WTC11 (cell line): Measurements from ENCODE around the gene TERC. TPM values are rescaled to one million over a fixed set of nuclear protein-coding genes. Genes with fewer than 3 reads are reported as not detected.

Experiments used
- ATAC-seq: fragments of 200-7000 bp; cut with Tn5 transposase; 2 replicates; pipeline ENCODE4 v1.10.0; 2021; ENCODE audit warnings: mild to moderate bottlenecking, moderate library complexity
- CTCF ChIA-PET: fragments of 300-600 bp; sonication (Branson Sonifier 250); formaldehyde crosslinking; loops from one replicate; lab custom pipeline; 2021; ENCODE audit warnings: antibody characterized with exemption; lab: Charles Lee
- POLR2A ChIA-PET: fragments of 350-600 bp; sonication (Branson Sonifier 250); formaldehyde crosslinking; loops from one replicate; lab custom pipeline; 2021; ENCODE audit warnings: antibody characterized with exemption; lab: Charles Lee
- DNase-seq: peaks from one replicate; pipeline ENCODE4 v3.0.0; 2021; ENCODE audit warnings: low spot score
- H3K27ac Mint-ChIP-seq: 2 replicates; pipeline ENCODE4 v1.8.0; 2021; ENCODE audit warnings: mixed read lengths
- H3K27me3 Mint-ChIP-seq: 2 replicates; pipeline ENCODE4 v1.8.0; 2021; ENCODE audit warnings: low read depth, mild to moderate bottlenecking, moderate library complexity, mixed read lengths
- H3K36me3 Mint-ChIP-seq: 2 replicates; pipeline ENCODE4 v1.8.0; 2021; ENCODE audit warnings: mixed read lengths
- H3K4me1 Mint-ChIP-seq: 2 replicates; pipeline ENCODE4 v1.8.0; 2022; ENCODE audit warnings: mixed read lengths
- H3K4me3 Mint-ChIP-seq: 2 replicates; pipeline ENCODE4 v1.8.0; 2021; ENCODE audit warnings: mild to moderate bottlenecking, moderate library complexity, mixed read lengths
- H3K9me3 Mint-ChIP-seq: 2 replicates; pipeline ENCODE4 v1.8.0; 2021; ENCODE audit warnings: mixed read lengths
- AR ChIP-seq: fragments of 250-450 bp; sonication (Bioruptor Pico); IDR thresholded peaks from 2 replicates; pipeline ENCODE4 v1.9.0; 2021; ENCODE audit warnings: mild to moderate bottlenecking
- ARID4B ChIP-seq: sonication (generic); formaldehyde crosslinking; IDR thresholded peaks from 2 replicates; pipeline ENCODE4 v1.8.0; 2023; ENCODE audit warnings: missing genetic modification reagents, mild to moderate bottlenecking, borderline replicate concordance
- CDX4 ChIP-seq: fragments of 250-450 bp; sonication (Bioruptor Pico); IDR thresholded peaks from 2 replicates; pipeline ENCODE4 v1.9.0; 2021; ENCODE audit warnings: moderate library complexity, mild to moderate bottlenecking, inconsistent platforms, borderline replicate concordance
- E2F4 ChIP-seq: sonication (generic); formaldehyde crosslinking; IDR thresholded peaks from 2 replicates; pipeline ENCODE4 v1.8.1; 2022; ENCODE audit warnings: low read depth, mild to moderate bottlenecking, moderate library complexity, missing genetic modification reagents, borderline replicate concordance
- FOXJ3 ChIP-seq: sonication (generic); formaldehyde crosslinking; IDR thresholded peaks from 2 replicates; pipeline ENCODE4 v1.9.0; 2021; ENCODE audit warnings: missing genetic modification reagents, mild to moderate bottlenecking, borderline replicate concordance
- MLX ChIP-seq: sonication (generic); formaldehyde crosslinking; IDR thresholded peaks from 2 replicates; pipeline ENCODE4 v1.8.1; 2023; ENCODE audit warnings: mild to moderate bottlenecking, missing genetic modification reagents, moderate library complexity
- NFE2L1 ChIP-seq: sonication (generic); formaldehyde crosslinking; IDR thresholded peaks from 2 replicates; pipeline ENCODE4 v1.8.1; 2023; ENCODE audit warnings: missing genetic modification reagents
- PRRX2 ChIP-seq: fragments of 250-450 bp; sonication (Bioruptor Pico); IDR thresholded peaks from 2 replicates; pipeline ENCODE4 v1.8.0; 2021; ENCODE audit warnings: mild to moderate bottlenecking
- RORB ChIP-seq: fragments of 250-450 bp; sonication (Bioruptor Pico); IDR thresholded peaks from 2 replicates; pipeline ENCODE4 v1.9.0; 2021; ENCODE audit warnings: mild to moderate bottlenecking
- SMAD3 ChIP-seq: sonication (generic); formaldehyde crosslinking; IDR thresholded peaks from 2 replicates; pipeline ENCODE4 v1.8.0; 2022; ENCODE audit warnings: missing genetic modification reagents, mild to moderate bottlenecking, borderline replicate concordance
- TEAD1 ChIP-seq: sonication (generic); formaldehyde crosslinking; IDR thresholded peaks from 2 replicates; pipeline ENCODE4 v1.8.0; 2022; ENCODE audit warnings: mild to moderate bottlenecking, missing genetic modification reagents
- USF2 ChIP-seq: sonication (generic); formaldehyde crosslinking; IDR thresholded peaks from 2 replicates; pipeline ENCODE4 v1.8.1; 2023; ENCODE audit warnings: mild to moderate bottlenecking, missing genetic modification reagents, moderate library complexity
- ZNF416 ChIP-seq: fragments of 250-450 bp; sonication (Bioruptor Pico); IDR thresholded peaks from 2 replicates; pipeline ENCODE4 v1.9.0; 2021; ENCODE audit warnings: mild to moderate bottlenecking, inconsistent platforms
- ZSCAN18 ChIP-seq: fragments of 250-450 bp; sonication (Bioruptor Pico); IDR thresholded peaks from 2 replicates; pipeline ENCODE4 v2.1.2; 2022; ENCODE audit warnings: mild to moderate bottlenecking, moderate library complexity
- total RNA-seq: library from RNA; stranded (reverse); gene quantifications from 3 replicates; pipeline ENCODE4 v1.2.3, GENCODE V29; 2021
- TF ChIP-seq, protein P1 (sequence below): sonication (generic); formaldehyde crosslinking; IDR thresholded peaks from 2 replicates; pipeline ENCODE4 v1.8.1; 2022; ENCODE audit warnings: mild to moderate bottlenecking, missing genetic modification reagents, moderate library complexity, borderline replicate concordance
- TF ChIP-seq, protein P2 (sequence below): sonication (generic); formaldehyde crosslinking; IDR thresholded peaks from 2 replicates; pipeline ENCODE4 v1.8.1; 2022; ENCODE audit warnings: missing genetic modification reagents, borderline replicate concordance

Gene TERC
- total RNA-seq, 1 experiment from 2014 or later: 34.3 TPM

DNA sequence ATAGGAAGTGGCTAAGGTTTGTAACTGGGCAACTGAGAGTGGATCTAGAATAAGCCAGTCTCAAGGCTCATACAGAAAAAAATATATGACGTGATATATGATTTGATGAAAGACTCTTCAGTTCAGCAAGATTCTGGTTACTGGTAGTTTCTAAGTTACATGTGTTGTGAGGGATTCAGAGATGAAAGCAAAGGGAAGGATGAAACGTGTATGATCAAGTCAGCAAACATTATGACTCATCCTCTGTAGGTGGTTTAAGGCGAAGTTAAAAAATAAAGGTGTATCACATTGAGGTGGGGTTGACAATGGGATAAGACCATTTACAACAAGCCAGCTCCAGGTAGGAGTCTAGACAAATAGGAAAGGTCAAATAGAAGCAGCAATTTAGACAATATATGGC lies 16.2 kb downstream of the TERC start:
- Mint-ChIP-seq H3K4me1 (peaks cover 19% of the 10 kb centered on the region), H3K36me3 (no peaks in the 10 kb centered on the region), H3K4me3 (no peak overlapping the region), H3K27me3 (no peaks in the 10 kb centered on the region), H3K9me3 (no peaks in the 10 kb centered on the region), H3K27ac (no peak overlapping the region)
- POLR2A ChIA-PET: no interaction called here
- ATAC-seq (no peak), DNase-seq (no peak)
- no peak for TF ChIP-seq RORB
- TF ChIP-seq CDX4 (CRISPR knock-in tag): no peak
- TF ChIP-seq, protein P1, sequence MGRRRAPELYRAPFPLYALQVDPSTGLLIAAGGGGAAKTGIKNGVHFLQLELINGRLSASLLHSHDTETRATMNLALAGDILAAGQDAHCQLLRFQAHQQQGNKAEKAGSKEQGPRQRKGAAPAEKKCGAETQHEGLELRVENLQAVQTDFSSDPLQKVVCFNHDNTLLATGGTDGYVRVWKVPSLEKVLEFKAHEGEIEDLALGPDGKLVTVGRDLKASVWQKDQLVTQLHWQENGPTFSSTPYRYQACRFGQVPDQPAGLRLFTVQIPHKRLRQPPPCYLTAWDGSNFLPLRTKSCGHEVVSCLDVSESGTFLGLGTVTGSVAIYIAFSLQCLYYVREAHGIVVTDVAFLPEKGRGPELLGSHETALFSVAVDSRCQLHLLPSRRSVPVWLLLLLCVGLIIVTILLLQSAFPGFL (CRISPR knock-in tag): no peak
- TF ChIP-seq, protein P2, sequence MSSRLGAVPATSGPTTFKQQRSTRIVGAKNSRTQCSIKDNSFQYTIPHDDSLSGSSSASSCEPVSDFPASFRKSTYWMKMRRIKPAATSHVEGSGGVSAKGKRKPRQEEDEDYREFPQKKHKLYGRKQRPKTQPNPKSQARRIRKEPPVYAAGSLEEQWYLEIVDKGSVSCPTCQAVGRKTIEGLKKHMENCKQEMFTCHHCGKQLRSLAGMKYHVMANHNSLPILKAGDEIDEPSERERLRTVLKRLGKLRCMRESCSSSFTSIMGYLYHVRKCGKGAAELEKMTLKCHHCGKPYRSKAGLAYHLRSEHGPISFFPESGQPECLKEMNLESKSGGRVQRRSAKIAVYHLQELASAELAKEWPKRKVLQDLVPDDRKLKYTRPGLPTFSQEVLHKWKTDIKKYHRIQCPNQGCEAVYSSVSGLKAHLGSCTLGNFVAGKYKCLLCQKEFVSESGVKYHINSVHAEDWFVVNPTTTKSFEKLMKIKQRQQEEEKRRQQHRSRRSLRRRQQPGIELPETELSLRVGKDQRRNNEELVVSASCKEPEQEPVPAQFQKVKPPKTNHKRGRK (CRISPR knock-in tag): no peak
- no peak for TF ChIP-seq AR (CRISPR knock-in tag)
- no peak for TF ChIP-seq E2F4 (CRISPR knock-in tag)
- TF ChIP-seq SMAD3 (CRISPR knock-in tag): no peak
- TF ChIP-seq USF2 (CRISPR knock-in tag): no peak
- no peak for TF ChIP-seq PRRX2 (CRISPR knock-in tag)
- TF ChIP-seq NFE2L1 (CRISPR knock-in tag): no peak
- TF ChIP-seq FOXJ3: no peak
- no peak for TF ChIP-seq ZNF416 (CRISPR knock-in tag)
- CTCF ChIA-PET: no interaction called here

- Mint-ChIP-seq H3K4me1 (peaks cover 22% of the 10 kb centered on the region), H3K9me3 (no peaks in the 10 kb centered on the region), H3K27me3 (no peaks in the 10 kb centered on the region), H3K4me3 (no peak overlapping the region), H3K27ac (no peak overlapping the region), H3K36me3 (no peaks in the 10 kb centered on the region)
- CTCF ChIA-PET: interaction anchor here (1.9 kb wide), 1 partner anchor 598 kb away, joined by 7 read pairs; no protein-coding TSS in a partner anchor
- DNase-seq (no peak), ATAC-seq (no peak)
- POLR2A ChIA-PET: no interaction called here
- TF ChIP-seq TEAD1 (CRISPR knock-in tag) (no peak), MLX (CRISPR knock-in tag) (no peak), ARID4B (CRISPR knock-in tag) (no peak), ZSCAN18 (CRISPR knock-in tag) (no peak)
- TF ChIP-seq, protein P1 (CRISPR knock-in tag): no peak
Measured at GRCh38 chr3:169746924-169747323, 17.9 kb downstream of the TERC start.
